Pancreas (tissue), 10 donors: ENCODE data around the gene NKX2-4. TPM values are rescaled to one million over a fixed set of nuclear protein-coding genes. Genes with fewer than 3 reads are reported as not detected.
A peak's percentile ranks its signal among the peaks of the same experiment; 100 is the strongest.

ENCODE experiments used
- ATAC-seq, 4 donors: fragments of 200-7000 bp; cut with Tn5 transposase; one replicate each; pipeline versions ENCODE4 v1.8.0 to v1.9.1; 2020; ENCODE audit warnings: mild to moderate bottlenecking in 4 of 4, moderate library complexity in 4 of 4
- DNase-seq, 6 donors: peaks; one replicate each; pipeline ENCODE4 v3.0.0-alpha.2; 2020
- FAIRE-seq: peaks from 2 replicates; lab custom pipeline; 2012; peaks lifted over from hg19 to GRCh38; lab: Jason Lieb, UNC
- H3K27ac ChIP-seq, 4 donors: fragments of 200-600 bp; sonication (generic); 1 replicate in 3 of 4; 2 replicates in 1 of 4; pipeline versions ENCODE4 v1.5.0 to v1.8.0; 2020
- H3K27me3 ChIP-seq, 4 donors: fragments of 200-600 bp; one replicate each; pipeline ENCODE4 v1.8.0; 2021
- H3K36me3 ChIP-seq, 3 donors: fragments of 200-600 bp; sonication (generic) in 1 of 3; one replicate each; pipeline versions ENCODE4 v1.5.0 to v1.8.0; 2020 to 2021
- H3K4me1 ChIP-seq, 3 donors: fragments of 200-600 bp; one replicate each; pipeline ENCODE4 v1.8.0; 2021
- H3K4me3 ChIP-seq, 4 donors: fragments of 200-600 bp; sonication (generic) in 2 of 4; one replicate each; pipeline versions ENCODE4 v1.5.0 to v1.8.0; 2020 to 2021
- H3K9me3 ChIP-seq, 4 donors: fragments of 200-600 bp; one replicate each; pipeline ENCODE4 v1.8.0; 2021
- CTCF ChIP-seq, 4 donors: fragments of 200-600 bp; sonication (generic) in 3 of 4; IDR thresholded peaks; one replicate each; pipeline versions ENCODE4 v1.5.0 to v1.8.0; 2021; ENCODE audit warnings: antibody characterized with exemption in 4 of 4
- WGBS, 2 donors: extraction: QIAGEN DNeasy Blood & Tissue Kit; methylation state at CpG; one replicate each; pipeline ENCODE4 v1.1.7; 2013; 5-methylcytosine and 5-hydroxymethylcytosine counted together
- intact Hi-C, 3 donors: fragments of 100-400 bp; cut with DNase I; formaldehyde crosslinking; loops; one replicate each; pipeline versions ENCODE4 v1.11.1 to v1.14.2; 2022
- polyA plus RNA-seq, 2 donors: library from polyadenylated mRNA; stranded (reverse); fragments of 200-250 nt; gene quantifications; one replicate each; pipeline ENCODE4 v1.2.3, GENCODE V29; 2013
- total RNA-seq, 6 donors: library from RNA; stranded (reverse); fragmentation: NEBNext Ultra II Directional in 4 of 6; extraction: Animal tissue kit (Norgen Biotek cat#: 25700) in 4 of 6; gene quantifications; one replicate each; pipeline versions ENCODE4 v1.2.1 to v1.2.4, GENCODE V29; 2021 to 2023
- donor health status: healthy with polysubstance abuse.
- donor health status: DM: no; HTN: no; CAD: no; lungs with moderate emphysema.
- donor health status: DM: no; HTN: no; CAD: no.
- donor health status: control.
- donor health status: control.
- donor health status: Bipolar disorder and iron deficiency.
- donor health status: DM: yes; HTN: yes; CAD: no.
- donor health status: DM: no; HTN: no; CAD: no.
- donor health status: DM: no; HTN: no; CAD: no.
- donor health status: DM: yes; HTN: yes; CAD: no.

NKX2-4 gene
- total and polyA plus RNA-seq, 8 donors: not detected

- no peak for TF ChIP-seq CTCF (IDR thresholded peaks at IDR 0.05)
- Histone ChIP-seq H3K4me3 (no peak overlapping the region), H3K27ac (no peak overlapping the region), H3K4me1 (no peaks in the 10 kb centered on the region), H3K36me3 (peaks cover 0 to 23% (median 13%) of the 10 kb centered on the region in 3 donors), H3K27me3 (no peaks in the 10 kb centered on the region), H3K9me3 (no peaks in the 10 kb centered on the region)
- intact Hi-C loops: no loop called here
- DNase-seq (no peak), FAIRE-seq (no peak), ATAC-seq (no peak)
- WGBS, 2 donors: 84 to 86% methylated on average over 6 of the region's 6 CpGs
Observed at GRCh38 chr20:21364413-21364812, 32.9 kb downstream of the NKX2-4 start.

DNA sequence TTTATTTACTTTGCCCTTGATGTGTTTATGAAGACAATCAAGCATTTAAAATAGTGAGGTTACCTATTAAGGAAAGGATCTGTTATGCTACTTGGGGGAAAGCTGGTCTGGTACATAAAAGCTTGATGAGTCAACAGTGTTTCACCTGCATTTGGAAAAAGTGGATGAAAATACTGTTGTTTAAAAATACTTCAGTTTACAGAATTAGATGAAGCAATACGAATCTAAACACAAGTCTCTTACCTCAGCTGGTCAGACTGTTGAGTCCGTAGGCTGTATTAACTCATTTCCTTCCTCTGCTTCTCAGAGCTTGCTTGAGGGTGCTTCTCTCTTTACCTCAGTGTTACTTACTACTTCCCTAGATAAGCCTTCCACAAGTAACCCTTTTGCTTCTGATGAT lies 36.1 kb downstream of the NKX2-4 start:
- no peaks in the 10 kb centered on the region for H3K9me3 ChIP-seq
- intact Hi-C loops: no loop called here
- no peak overlapping the region for H3K27ac ChIP-seq
- TF ChIP-seq CTCF (IDR thresholded peaks at IDR 0.05): no peak
- no peaks in the 10 kb centered on the region for H3K4me1 ChIP-seq
- ATAC-seq: peak in 2 of 4 donors; percentile 22 to 60
- H3K4me3 ChIP-seq: no peak overlapping the region
- H3K36me3 ChIP-seq: peaks cover 0 to 24% (median 5%) of the 10 kb centered on the region in 3 donors
- FAIRE-seq: no peak
- WGBS, 2 donors: 76 to 78% methylated on average over 2 of the region's 2 CpGs
- no peak for DNase-seq
- no peaks in the 10 kb centered on the region for H3K27me3 ChIP-seq

- no peak overlapping the region for H3K4me3 ChIP-seq
- H3K4me1 ChIP-seq: no peaks in the 10 kb centered on the region
- H3K27ac ChIP-seq: no peak overlapping the region
- no peaks in the 10 kb centered on the region for H3K9me3 ChIP-seq
- 92 to 100% methylated on average over 1 of the region's 1 CpG for WGBS, 2 donors
- intact Hi-C loops: no loop called here
- DNase-seq (no peak), ATAC-seq (no peak), FAIRE-seq (no peak)
- H3K27me3 ChIP-seq: no peaks in the 10 kb centered on the region
- peaks cover 0 to 28% (median 5%) of the 10 kb centered on the region in 3 donors for H3K36me3 ChIP-seq
- TF ChIP-seq CTCF (IDR thresholded peaks at IDR 0.05): no peak
Observed at GRCh38 chr20:21360705-21361104, 36.6 kb downstream of the NKX2-4 start.

GRCh38 chr20:21358737-21359136 lies 38.6 kb downstream of the NKX2-4 start:
- no peak for ATAC-seq
- 91 to 93% methylated on average over 5 of the region's 5 CpGs for WGBS, 2 donors

More at GRCh38 chr20:21358737-21359136, 38.6 kb downstream of the NKX2-4 start:
- Histone ChIP-seq H3K36me3 (peaks cover 0 to 35% (median 8%) of the 10 kb centered on the region in 3 donors), H3K27me3 (no peaks in the 10 kb centered on the region), H3K4me1 (no peaks in the 10 kb centered on the region), H3K9me3 (no peaks in the 10 kb centered on the region), H3K4me3 (no peak overlapping the region), H3K27ac (no peak overlapping the region)
- intact Hi-C loops: no loop called here
- FAIRE-seq: no peak
- TF ChIP-seq CTCF (IDR thresholded peaks at IDR 0.05): no peak
- DNase-seq: no peak
